PC-3 (cell line): ENCODE data around the gene TMIGD1.

Experiments
- CTCF ChIP-seq: fragments of 300-600 bp; sonication (generic); conservative IDR thresholded peaks from 2 replicates; pipeline ENCODE4 v1.5.1; 2017; ENCODE audit warnings: antibody characterized with exemption, low read depth, mild to moderate bottlenecking, low read length
- EZH2 ChIP-seq: fragments of 300-600 bp; sonication (generic); IDR thresholded peaks from one replicate; pipeline ENCODE4 v1.6.1; 2017; ENCODE audit warnings: antibody characterized with exemption, mild to moderate bottlenecking, low read length; ENCODE audit not compliant: unreplicated experiment
- EZH2phosphoT487 ChIP-seq: fragments of 300-600 bp; sonication (generic); IDR thresholded peaks from 2 replicates; pipeline ENCODE4 v1.6.1; 2018; ENCODE audit warnings: mild to moderate bottlenecking, antibody characterized with exemption, low read length, borderline replicate concordance

GRCh38 chr17:30308406-30308805, 25.5 kb downstream of the TMIGD1 start:
- TF ChIP-seq CTCF (no peak), EZH2phosphoT487 (no peak), EZH2 (no peak)
